Upper lobe of left lung (tissue), 6 donors: ENCODE measurements around the gene PTPN12. TPM values are rescaled to one million over a fixed set of nuclear protein-coding genes. Genes with fewer than 3 reads are reported as not detected.
A peak's percentile ranks its signal among the peaks of the same experiment; 100 is the strongest.

Source experiments
- ATAC-seq, 2 donors: fragments of 200-7000 bp; cut with Tn5 transposase; one replicate each; pipeline ENCODE4 v1.9.1; 2022; ENCODE audit warnings: mild to moderate bottlenecking in 2 of 2, moderate library complexity in 2 of 2; ENCODE audit not compliant: low FRiP score in 2 of 2
- DNase-seq, 2 donors: peaks; one replicate each; pipeline ENCODE4 v3.0.0-alpha.2; 2019 to 2020
- H3K27ac ChIP-seq, 4 donors: fragments of 200-600 bp; sonication (generic); one replicate each; pipeline ENCODE4 v1.5.1; 2016 to 2019
- H3K27me3 ChIP-seq, 4 donors: fragments of 200-600 bp; sonication (generic); one replicate each; pipeline ENCODE4 v1.5.1; 2017 to 2019
- H3K36me3 ChIP-seq, 4 donors: fragments of 200-600 bp; sonication (generic); one replicate each; pipeline ENCODE4 v1.5.1; 2016 to 2019
- H3K4me1 ChIP-seq, 4 donors: fragments of 200-600 bp; sonication (generic); one replicate each; pipeline ENCODE4 v1.5.1; 2018 to 2019
- H3K4me3 ChIP-seq, 4 donors: fragments of 200-600 bp; sonication (generic); one replicate each; pipeline ENCODE4 v1.5.1; 2017 to 2019; ENCODE audit warnings: mild to moderate bottlenecking in 2 of 4, moderate library complexity in 1 of 4
- H3K9me3 ChIP-seq, 4 donors: fragments of 200-600 bp; sonication (generic); one replicate each; pipeline ENCODE4 v1.5.1; 2018 to 2019
- CTCF ChIP-seq, 6 experiments: fragments of 450-650 bp in 4 of 6; fragments of 200-600 bp in 2 of 6; sonication (generic) in 2 of 6; IDR thresholded peaks; one replicate each; pipeline ENCODE4 v1.5.1; 2016 to 2019; ENCODE audit warnings: antibody characterized with exemption in 6 of 6
- EP300 ChIP-seq, 4 donors: sonication (generic); formaldehyde crosslinking; IDR thresholded peaks; one replicate each; pipeline ENCODE4 v1.5.1; 2017; ENCODE audit warnings: antibody characterized with exemption in 4 of 4, control low read depth in 2 of 4
- POLR2A ChIP-seq, 4 donors: fragments of 450-650 bp; IDR thresholded peaks; one replicate each; pipeline ENCODE4 v1.5.1; 2016 to 2017; ENCODE audit warnings: antibody characterized with exemption in 4 of 4, mild to moderate bottlenecking in 2 of 4
- POLR2AphosphoS5 ChIP-seq, 2 donors: sonication (generic); formaldehyde crosslinking; IDR thresholded peaks; one replicate each; pipeline ENCODE4 v1.5.1; 2017; ENCODE audit warnings: antibody characterized with exemption in 2 of 2
- WGBS, 2 donors: methylation state at CpG; one replicate each; pipeline ENCODE4 v1.1.5; 2017 to 2018; 5-methylcytosine and 5-hydroxymethylcytosine counted together
- total RNA-seq, 6 donors: library from RNA; depleted of rRNA in 4 of 6; stranded (reverse); fragments of >200 nt in 4 of 6; gene quantifications; one replicate each; pipeline versions ENCODE4 v1.1.0 to v1.2.1, GENCODE V29; 2016 to 2021
- donor health status: DM: no; HTN: no; CAD: no; lungs with moderate emphysema.
- donor health status: DM: no; HTN: yes; CAD: no; lungs with severe emphysema.

Gene PTPN12
- total RNA-seq, 6 donors from 2014 or later: 104 to 211 (median 136) TPM

GRCh38 chr7:77558284-77558967, 21.3 kb downstream of the PTPN12 start:
- 70 to 74% methylated on average over 2 of the region's 2 CpGs for WGBS, 2 donors
- Histone ChIP-seq H3K27me3 (no peaks in the 10 kb centered on the region), H3K27ac (no peak overlapping the region), H3K36me3 (peaks cover 0 to 8% (median 0%) of the 10 kb centered on the region in 4 donors), H3K4me3 (no peak overlapping the region), H3K9me3 (no peaks in the 10 kb centered on the region), H3K4me1 (peaks cover 9 to 41% (median 26%) of the 10 kb centered on the region in 4 donors)
- no peak for DNase-seq
- TF ChIP-seq CTCF (IDR thresholded peaks at IDR 0.05) (no peak), POLR2AphosphoS5 (IDR thresholded peaks at IDR 0.05) (no peak), EP300 (IDR thresholded peaks at IDR 0.05) (no peak), POLR2A (IDR thresholded peaks at IDR 0.05) (no peak)
- no peak for ATAC-seq

GRCh38 chr7:77561352-77561751, 24.3 kb downstream of the PTPN12 start:
- WGBS, 2 donors: 49 to 81% methylated on average over 3 of the region's 3 CpGs
- peaks cover 26 to 61% (median 42%) of the 10 kb centered on the region in 4 donors for H3K4me1 ChIP-seq
- H3K27ac ChIP-seq: no peak overlapping the region
- no peak overlapping the region for H3K4me3 ChIP-seq
- H3K36me3 ChIP-seq: peaks cover 0 to 8% (median 0%) of the 10 kb centered on the region in 4 donors
- no peaks in the 10 kb centered on the region for H3K27me3 ChIP-seq
- H3K9me3 ChIP-seq: no peaks in the 10 kb centered on the region
- TF ChIP-seq POLR2AphosphoS5 (IDR thresholded peaks at IDR 0.05) (no peak), POLR2A (IDR thresholded peaks at IDR 0.05) (no peak), CTCF (IDR thresholded peaks at IDR 0.05) (no peak), EP300 (IDR thresholded peaks at IDR 0.05) (no peak)
- ATAC-seq: no peak
- DNase-seq: no peak

GRCh38 chr7:77563275-77563674, 26.2 kb downstream of the PTPN12 start:
- Histone ChIP-seq H3K27ac (peak overlapping the region in 1 of 4 donors; percentile 15), H3K9me3 (no peaks in the 10 kb centered on the region), H3K4me3 (no peak overlapping the region), H3K4me1 (peaks cover 36 to 67% (median 54%) of the 10 kb centered on the region in 4 donors), H3K36me3 (no peaks in the 10 kb centered on the region), H3K27me3 (no peaks in the 10 kb centered on the region)
- no peak for DNase-seq
- 74 to 78% methylated on average over 2 of the region's 2 CpGs for WGBS, 2 donors
- no peak for TF ChIP-seq POLR2A (IDR thresholded peaks at IDR 0.05)
- no peak for TF ChIP-seq EP300 (IDR thresholded peaks at IDR 0.05)
- TF ChIP-seq POLR2AphosphoS5 (IDR thresholded peaks at IDR 0.05): no peak
- TF ChIP-seq CTCF (IDR thresholded peaks at IDR 0.05): no peak
- ATAC-seq: no peak

GRCh38 chr7:77565917-77566316, 28.8 kb downstream of the PTPN12 start:
- Histone ChIP-seq H3K4me3 (no peak overlapping the region), H3K27me3 (no peaks in the 10 kb centered on the region), H3K36me3 (peaks cover 0 to 8% (median 0%) of the 10 kb centered on the region in 4 donors), H3K9me3 (no peaks in the 10 kb centered on the region), H3K4me1 (peaks cover 43 to 69% (median 53%) of the 10 kb centered on the region in 4 donors), H3K27ac (peak overlapping the region in 2 of 4 donors; percentile 11 to 59)
- TF ChIP-seq POLR2A (IDR thresholded peaks at IDR 0.05) (no peak), EP300 (IDR thresholded peaks at IDR 0.05) (peak in 1 of 4 donors; percentile 10)
- 30 to 48% methylated on average over 1 of the region's 1 CpG for WGBS, 2 donors
- ATAC-seq (peak in 1 of 2 donors; percentile 69), DNase-seq (no peak)

- Histone ChIP-seq H3K36me3 (peaks cover 0 to 13% (median 0%) of the 10 kb centered on the region in 4 donors), H3K9me3 (no peaks in the 10 kb centered on the region), H3K4me3 (no peak overlapping the region), H3K4me1 (peaks cover 41 to 69% (median 52%) of the 10 kb centered on the region in 4 donors), H3K27ac (peak overlapping the region in 2 of 4 donors; percentile 11 to 59), H3K27me3 (no peaks in the 10 kb centered on the region)
- WGBS, 2 donors: 91 to 92% methylated on average over 9 of the region's 9 CpGs
- TF ChIP-seq POLR2A (IDR thresholded peaks at IDR 0.05) (no peak), EP300 (IDR thresholded peaks at IDR 0.05) (no peak), POLR2AphosphoS5 (IDR thresholded peaks at IDR 0.05) (no peak), CTCF (IDR thresholded peaks at IDR 0.05) (no peak)
- no peak for DNase-seq
- ATAC-seq: no peak
These were observed 29.3 kb downstream of the PTPN12 start for GRCh38 chr7:77566421-77566820.
